HG02763 (cell line): Measurements from ENCODE around the gene B4GALT2.

Experiments
- ATAC-seq: cut with Tn5 transposase; IDR thresholded peaks from one replicate; pipeline ENCODE4 v1.9.1; 2021; ENCODE audit warnings: mild to moderate bottlenecking, moderate library complexity; ENCODE audit not compliant: unreplicated experiment

The B4GALT2 gene

GRCh38 chr1:43978551-43979260 lies at the start of gene B4GALT2:
Gene B4GALT2, plus strand, starts transcription at chr1:43979210. Its CDS starts 1,951 bp downstream, at chr1:43981161.
- no peak for ATAC-seq

- no peak for ATAC-seq
These were observed 48.7 kb upstream of the B4GALT2 start for GRCh38 chr1:43930168-43930948.

DNA sequence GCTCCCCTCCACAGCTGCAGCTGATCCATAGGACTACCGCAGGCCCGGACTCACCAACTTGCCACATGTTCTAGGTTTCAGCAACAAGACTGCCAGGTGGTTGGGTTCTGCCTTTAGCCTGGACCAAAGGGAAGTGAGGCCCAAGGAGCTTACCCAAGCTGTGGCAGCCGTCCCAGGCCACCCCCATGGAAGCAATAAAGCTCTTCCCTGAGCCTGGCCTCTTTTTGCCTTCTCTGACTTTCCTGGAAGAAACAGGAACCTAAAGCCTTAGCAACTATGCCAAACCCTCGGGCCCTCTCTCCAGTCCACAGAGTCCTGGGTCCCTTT lies 48.1 kb upstream of the B4GALT2 start:
- no peak for ATAC-seq

- ATAC-seq: no peak
These were observed 47.0 kb upstream of the B4GALT2 start for GRCh38 chr1:43931711-43932660.

- ATAC-seq: no peak
These were observed 46.1 kb upstream of the B4GALT2 start for GRCh38 chr1:43932786-43933385.

GRCh38 chr1:43933386-43934100 lies 45.5 kb upstream of the B4GALT2 start, which contains the start of gene ARTN:
Gene ARTN, plus strand, starts transcription at chr1:43933801. Its CDS starts 1,856 bp downstream, at chr1:43935657.
- ATAC-seq: no peak

- ATAC-seq: no peak
These were observed 44.7 kb upstream of the B4GALT2 start for GRCh38 chr1:43934101-43934985.

GRCh38 chr1:43934986-43935324 lies 44.1 kb upstream of the B4GALT2 start:
- ATAC-seq: no peak

DNA sequence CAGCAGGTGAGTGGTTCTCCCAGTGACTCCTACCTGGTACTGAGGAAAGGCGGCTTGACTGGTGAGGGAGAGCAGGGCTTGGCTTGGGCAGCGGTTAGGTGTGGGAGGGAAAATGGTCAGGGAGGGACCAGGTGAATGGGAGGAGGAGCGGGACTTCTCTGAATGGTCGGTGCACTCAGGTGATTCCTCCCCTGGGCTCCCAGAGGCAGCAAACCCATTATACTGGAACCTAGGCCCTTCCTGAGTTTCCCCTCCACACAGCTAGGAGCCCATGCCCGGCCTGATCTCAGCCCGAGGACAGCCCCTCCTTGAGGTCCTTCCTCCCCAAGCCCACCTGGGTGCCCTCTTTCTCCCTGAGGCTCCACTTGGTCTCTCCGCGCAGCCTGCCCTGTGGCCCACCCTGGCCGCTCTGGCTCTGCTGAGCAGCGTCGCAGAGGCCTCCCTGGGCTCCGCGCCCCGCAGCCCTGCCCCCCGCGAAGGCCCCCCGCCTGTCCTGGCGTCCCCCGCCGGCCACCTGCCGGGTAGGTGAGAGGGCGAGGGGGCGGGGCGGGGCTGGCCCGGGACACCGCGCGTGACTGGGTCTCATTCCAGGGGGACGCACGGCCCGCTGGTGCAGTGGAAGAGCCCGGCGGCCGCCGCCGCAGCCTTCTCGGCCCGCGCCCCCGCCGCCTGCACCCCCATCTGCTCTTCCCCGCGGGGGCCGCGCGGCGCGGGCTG lies 43.1 kb upstream of the B4GALT2 start:
- no peak for ATAC-seq

DNA sequence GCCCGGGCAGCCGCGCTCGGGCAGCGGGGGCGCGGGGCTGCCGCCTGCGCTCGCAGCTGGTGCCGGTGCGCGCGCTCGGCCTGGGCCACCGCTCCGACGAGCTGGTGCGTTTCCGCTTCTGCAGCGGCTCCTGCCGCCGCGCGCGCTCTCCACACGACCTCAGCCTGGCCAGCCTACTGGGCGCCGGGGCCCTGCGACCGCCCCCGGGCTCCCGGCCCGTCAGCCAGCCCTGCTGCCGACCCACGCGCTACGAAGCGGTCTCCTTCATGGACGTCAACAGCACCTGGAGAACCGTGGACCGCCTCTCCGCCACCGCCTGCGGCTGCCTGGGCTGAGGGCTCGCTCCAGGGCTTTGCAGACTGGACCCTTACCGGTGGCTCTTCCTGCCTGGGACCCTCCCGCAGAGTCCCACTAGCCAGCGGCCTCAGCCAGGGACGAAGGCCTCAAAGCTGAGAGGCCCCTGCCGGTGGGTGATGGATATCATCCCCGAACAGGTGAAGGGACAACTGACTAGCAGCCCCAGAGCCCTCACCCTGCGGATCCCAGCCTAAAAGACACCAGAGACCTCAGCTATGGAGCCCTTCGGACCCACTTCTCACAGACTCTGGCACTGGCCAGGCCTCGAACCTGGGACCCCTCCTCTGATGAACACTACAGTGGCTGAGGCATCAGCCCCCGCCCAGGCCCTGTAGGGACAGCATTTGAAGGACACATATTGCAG lies 42.4 kb upstream of the B4GALT2 start:
- ATAC-seq: no peak

- ATAC-seq: no peak
These were observed 41.7 kb upstream of the B4GALT2 start for GRCh38 chr1:43937179-43937865.

GRCh38 chr1:43938383-43938782 lies 40.6 kb upstream of the B4GALT2 start:
- no peak for ATAC-seq

GRCh38 chr1:43938892-43939587 lies 40.0 kb upstream of the B4GALT2 start:
- no peak for ATAC-seq

GRCh38 chr1:43942411-43942810 lies 36.6 kb upstream of the B4GALT2 start:
- ATAC-seq: no peak

GRCh38 chr1:43944860-43945259 lies 34.1 kb upstream of the B4GALT2 start:
- ATAC-seq: no peak

DNA sequence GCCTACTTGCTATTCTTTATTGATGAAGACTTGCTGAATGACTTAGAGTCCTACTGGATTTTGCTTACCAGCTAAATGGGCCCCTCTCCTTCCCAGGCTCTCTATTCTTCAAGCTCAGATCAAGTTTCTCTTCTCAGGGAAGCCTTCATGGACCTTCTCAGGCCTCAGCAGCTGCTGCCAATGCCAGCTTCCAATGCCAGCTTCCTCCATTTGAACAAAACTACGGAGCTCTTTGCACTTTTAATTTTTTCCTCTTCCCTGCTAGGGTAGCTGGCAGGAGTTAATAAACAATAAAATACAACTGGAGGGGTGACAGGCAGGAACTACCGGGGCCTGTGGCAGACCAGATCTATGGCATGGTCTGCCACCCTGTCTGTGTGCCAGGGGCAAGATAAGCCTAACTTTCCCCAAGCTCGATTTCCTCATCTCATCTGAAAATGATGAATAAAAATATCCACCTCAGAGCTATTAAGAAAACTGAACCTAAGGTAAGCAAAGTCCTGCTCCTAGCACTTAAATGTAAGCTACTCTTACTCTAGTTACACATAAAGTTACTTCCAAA lies 33.3 kb upstream of the B4GALT2 start:
- no peak for ATAC-seq
